IMR-90 (cell line): ENCODE data around the gene C1QTNF5. TPM values are rescaled to one million over a fixed set of nuclear protein-coding genes. Genes with fewer than 3 reads are reported as not detected.

Source experiments
- ATAC-seq: fragments of 200-7000 bp; cut with Tn5 transposase; 2 replicates; pipeline ENCODE4 v1.9.1; 2020; ENCODE audit warnings: low read depth, mild to moderate bottlenecking, moderate library complexity
- BruUV-seq: library from RNA; stranded (reverse); fragments of 400-500 nt; replicated peaks from 2 replicates; lab custom pipeline; 2021; lab: Mats Ljungman, UMichigan
- CTCF ChIA-PET: fragments of 300-600 bp; formaldehyde crosslinking; extraction: SDS; loops from one replicate; lab custom pipeline; 2021; ENCODE audit warnings: antibody characterized with exemption; lab: Yijun Ruan, JAX
- POLR2A ChIA-PET: fragments of 300-600 bp; sonication (Branson Sonifier 250); formaldehyde crosslinking; loops from one replicate; lab custom pipeline; 2022; ENCODE audit warnings: antibody characterized with exemption; ENCODE audit not compliant: unreplicated experiment; lab: Charles Lee
- DNase-seq: peaks from one replicate; pipeline ENCODE4 v3.0.0; 2013
- H2AFZ ChIP-seq: replicated peaks from 2 replicates; pipeline ENCODE3; 2013; ENCODE audit warnings: low read length, mild to moderate bottlenecking; ENCODE audit not compliant: poor library complexity
- H2AK5ac ChIP-seq: 2 replicates; pipeline ENCODE4 v1.6.1; 2013; ENCODE audit warnings: low read depth, low read length, inconsistent platforms
- H2AK9ac ChIP-seq: replicated peaks from 2 replicates; pipeline ENCODE3; 2013; ENCODE audit warnings: mild to moderate bottlenecking, low read depth, low read length, moderate library complexity; ENCODE audit not compliant: poor library complexity
- H2BK120ac ChIP-seq: 2 replicates; pipeline ENCODE4 v1.6.1; 2013; ENCODE audit warnings: low read depth, low read length, inconsistent platforms
- H2BK15ac ChIP-seq: 3 replicates; pipeline ENCODE4 v1.6.1; 2013; ENCODE audit warnings: low read depth, low read length, inconsistent platforms
- H2BK20ac ChIP-seq: 2 replicates; pipeline ENCODE4 v1.6.1; 2013; ENCODE audit warnings: low read depth, mild to moderate bottlenecking, inconsistent platforms, low read length, moderate library complexity
- H2BK5ac ChIP-seq: 2 replicates; pipeline ENCODE4 v1.6.1; 2013; ENCODE audit warnings: mild to moderate bottlenecking, low read depth, low read length, inconsistent platforms; ENCODE audit not compliant: poor library complexity, severe bottlenecking
- H3K14ac ChIP-seq: replicated peaks from 2 replicates; pipeline ENCODE4 v1.6.1; 2013; ENCODE audit warnings: low read depth, low read length, inconsistent platforms
- H3K18ac ChIP-seq: 2 replicates; pipeline ENCODE4 v1.6.1; 2013; ENCODE audit warnings: low read depth, low read length, control low read depth
- H3K23ac ChIP-seq: 2 replicates; pipeline ENCODE4 v1.6.1; 2013; ENCODE audit warnings: low read depth, low read length, inconsistent platforms
- H3K27ac ChIP-seq: 2 replicates; pipeline ENCODE4 v1.5.1; 2013; ENCODE audit warnings: mild to moderate bottlenecking, control low read depth, low read length; ENCODE audit not compliant: insufficient read depth
- H3K27me3 ChIP-seq: 2 replicates; pipeline ENCODE4 v1.6.1; 2013; ENCODE audit warnings: low read length; ENCODE audit not compliant: control insufficient read depth, insufficient read depth
- H3K36me3 ChIP-seq: 2 replicates; pipeline ENCODE4 v1.6.1; 2013; ENCODE audit warnings: low read length, mixed read lengths; ENCODE audit not compliant: control insufficient read depth, insufficient read depth
- H3K4ac ChIP-seq: 2 replicates; pipeline ENCODE4 v1.6.1; 2013; ENCODE audit warnings: low read depth, low read length, inconsistent platforms
- H3K4me1 ChIP-seq: 2 replicates; pipeline ENCODE4 v1.6.1; 2013; ENCODE audit warnings: low read length, mixed read lengths; ENCODE audit not compliant: control insufficient read depth, insufficient read depth
- H3K4me2 ChIP-seq: 2 replicates; pipeline ENCODE4 v1.6.1; 2013; ENCODE audit warnings: low read depth, mild to moderate bottlenecking, control low read depth, low read length, moderate library complexity
- H3K4me3 ChIP-seq: 2 replicates; pipeline ENCODE4 v1.5.1; 2013; ENCODE audit warnings: low read depth, mild to moderate bottlenecking, control low read depth, low read length, moderate library complexity; ENCODE audit not compliant: insufficient read depth
- H3K56ac ChIP-seq: 2 replicates; pipeline ENCODE4 v1.6.1; 2013; ENCODE audit warnings: low read length, inconsistent platforms; ENCODE audit not compliant: insufficient read depth; ENCODE audit errors: extremely low read depth
- H3K79me1 ChIP-seq, 2 experiments: 2 replicates each; pipeline ENCODE4 v1.6.1; 2013; ENCODE audit warnings: low read length in 2 of 2, inconsistent platforms in 1 of 2, low read depth in 1 of 2
- H3K9ac ChIP-seq: 2 replicates; pipeline ENCODE4 v1.6.1; 2013; ENCODE audit warnings: low read depth, low read length, control low read depth
- H3K9me1 ChIP-seq: 2 replicates; pipeline ENCODE4 v1.6.1; 2013; ENCODE audit warnings: low read length, inconsistent platforms; ENCODE audit not compliant: insufficient read depth
- H3K9me3 ChIP-seq: 2 replicates; pipeline ENCODE4 v1.6.1; 2013; ENCODE audit warnings: low read length; ENCODE audit not compliant: control insufficient read depth, insufficient read depth
- H4K20me1 ChIP-seq: 2 replicates; pipeline ENCODE4 v1.6.1; 2013; ENCODE audit warnings: low read length, inconsistent platforms; ENCODE audit not compliant: insufficient read depth
- H4K5ac ChIP-seq: 2 replicates; pipeline ENCODE4 v1.6.1; 2013; ENCODE audit warnings: mild to moderate bottlenecking, low read depth, low read length, control low read depth
- H4K8ac ChIP-seq, 2 experiments: 2 replicates each; pipeline ENCODE4 v1.6.1; 2013; ENCODE audit warnings: low read depth in 2 of 2, low read length in 2 of 2, control low read depth in 1 of 2, inconsistent platforms in 1 of 2
- H4K91ac ChIP-seq: 2 replicates; pipeline ENCODE4 v1.6.1; 2013; ENCODE audit warnings: low read depth, low read length, inconsistent platforms; ENCODE audit not compliant: insufficient read depth
- BHLHE40 ChIP-seq: fragments of 150-350 bp; IDR thresholded peaks from 2 replicates; pipeline ENCODE4 v1.6.1; 2016; ENCODE audit warnings: mild to moderate bottlenecking, low read depth, low read length
- CEBPB ChIP-seq: IDR thresholded peaks from 2 replicates; pipeline ENCODE4 v1.6.1; 2012; ENCODE audit warnings: low read depth, low read length, improper control_type of control experiment
- ELK1 ChIP-seq: fragments of 150-350 bp; IDR thresholded peaks from 2 replicates; pipeline ENCODE4 v1.6.1; 2016; ENCODE audit warnings: low read depth, mild to moderate bottlenecking, low read length, moderate library complexity, borderline replicate concordance
- FOS ChIP-seq: fragments of 150-350 bp; IDR thresholded peaks from 2 replicates; pipeline ENCODE4 v1.6.1; 2016; ENCODE audit warnings: low read depth, low read length
- MAFK ChIP-seq: IDR thresholded peaks from 2 replicates; pipeline ENCODE4 v1.6.1; 2012; ENCODE audit warnings: low read depth, low read length, improper control_type of control experiment
- MXI1 ChIP-seq: IDR thresholded peaks from 2 replicates; pipeline ENCODE4 v1.6.1; 2012; ENCODE audit warnings: low read depth, mild to moderate bottlenecking, low read length, moderate library complexity, borderline replicate concordance
- POLR2A ChIP-seq: IDR thresholded peaks from 2 replicates; pipeline ENCODE4 v1.6.1; 2012; ENCODE audit warnings: mild to moderate bottlenecking, low read depth, low read length
- RFX5 ChIP-seq: IDR thresholded peaks from 2 replicates; pipeline ENCODE4 v1.8.0; 2012; ENCODE audit warnings: low read depth, mild to moderate bottlenecking, low read length, moderate library complexity
- USF2 ChIP-seq: fragments of 150-350 bp; IDR thresholded peaks from 2 replicates; pipeline ENCODE4 v1.6.1; 2017; ENCODE audit warnings: mild to moderate bottlenecking, antibody characterized with exemption, low read length, low read depth
- WGBS, 2 experiments: methylation state at CpG; one replicate each; pipeline versions ENCODE4 v1.1.5 to v1.1.7; 2013; ENCODE audit warnings: missing lambda C conversion rate in 2 of 2; ENCODE audit not compliant: insufficient read length in 1 of 2; ENCODE audit errors: extremely low coverage in 2 of 2; 5-methylcytosine and 5-hydroxymethylcytosine counted together
- dilution Hi-C: fragments of 300-500 bp; cut with HindIII; formaldehyde crosslinking; loops from one replicate; pipeline ENCODE4 v1.14.3; 2018; ENCODE audit warnings: low sequenced_read_pairs; ENCODE audit not compliant: unreplicated experiment
- in situ Hi-C: fragments of 300-500 bp; cut with MboI; formaldehyde crosslinking; loops from 3 replicates; pipeline ENCODE4 v1.14.3; 2019; ENCODE audit warnings: low sequenced_read_pairs, inconsistent platforms, mixed read lengths
- intact Hi-C: fragments of 100-400 bp; cut with micrococcal nuclease; formaldehyde crosslinking; loops from 2 replicates; pipeline ENCODE4 v1.10.0; 2022
- polyA plus RNA-seq, 3 experiments: library from polyadenylated mRNA; depleted of rRNA; stranded (reverse); fragments of >200 nt; gene quantifications; 2 replicates each; pipeline ENCODE4 v1.2.3, GENCODE V29; 2012; ENCODE audit warnings: low replicate concordance in 1 of 3
- total RNA-seq: library from RNA; depleted of rRNA; stranded (reverse); fragments of >200 nt; gene quantifications from 2 replicates; pipeline ENCODE4 v1.2.3, GENCODE V29; 2012

C1QTNF5 gene
- total and polyA plus RNA-seq, 2 of the 4 experiments (the other 2 are of a cell fraction): 2.0 to 5.4 TPM

- ChIA-PET POLR2A (no interaction called here), CTCF (interaction anchor here (1.2 kb wide), 2 partner anchors 8 to 14 kb away, joined by 3 to 6 read pairs; no protein-coding TSS in a partner anchor)
- Histone ChIP-seq H4K20me1 (no peaks in the 10 kb centered on the region), H3K4me1 (no peaks in the 10 kb centered on the region), H3K23ac (no peak overlapping the region), H2AK5ac (no peak overlapping the region), H2BK5ac (no peak overlapping the region), H3K9me1 (no peaks in the 10 kb centered on the region), H2AK9ac (no peak overlapping the region), H4K8ac (no peak overlapping the region), H3K4ac (no peak overlapping the region), H3K4me2 (no peak overlapping the region), H2BK15ac (no peak overlapping the region), H3K4me3 (no peak overlapping the region), H4K5ac (no peak overlapping the region), H3K79me1 (no peaks in the 10 kb centered on the region), H3K18ac (no peak overlapping the region), H3K36me3 (no peaks in the 10 kb centered on the region), H2BK20ac (no peak overlapping the region), H3K14ac (no peak overlapping the region), H3K27me3 (peaks cover 40% of the 10 kb centered on the region), H3K9me3 (no peaks in the 10 kb centered on the region), H3K9ac (no peak overlapping the region), H4K91ac (no peak overlapping the region), H3K27ac (no peak overlapping the region), H2AFZ (no peak overlapping the region), H2BK120ac (no peak overlapping the region), H3K56ac (no peak overlapping the region)
- TF ChIP-seq MAFK (no peak), FOS (no peak), POLR2A (no peak), MXI1 (no peak), ELK1 (no peak), USF2 (no peak), BHLHE40 (no peak), RFX5 (no peak), CEBPB (no peak)
- DNase-seq (no peak), ATAC-seq (no peak)
- intact Hi-C loops: no loop called here
- dilution Hi-C loops: no loop called here
- 40% methylated on average over 3 of the region's 16 CpGs; no CpG with 5 or more reads in 1 of the 2 experiments for WGBS, 2 experiments
- in situ Hi-C loops: no loop called here
- no TSS peak for BruUV-seq
These were observed 7.4 kb upstream of the C1QTNF5 start for GRCh38 chr11:119347940-119348605.
